Kidney tubule cell (primary cell): ENCODE results near the gene CHAMP1.
"Not testable (repeated sequence)": the region's sequence is repeated elsewhere in the genome, so short reads cannot be mapped to it uniquely, and the experiment has no call there.

Experiments
- DNase-seq: peaks from one replicate; pipeline ENCODE4 v3.0.0-alpha.2; 2018; ENCODE audit warnings: low spot score

Gene CHAMP1

GRCh38 chr13:114334305-114335053 is 20.2 kb downstream of the CHAMP1 start:
- DNase-seq, result no peak

- not testable (repeated sequence) for DNase-seq
These were observed 22.2 kb downstream of the CHAMP1 start for GRCh38 chr13:114336457-114336856.

GRCh38 chr13:114338959-114339358 is 24.7 kb downstream of the CHAMP1 start:
- DNase-seq, result no peak

GRCh38 chr13:114339857-114340534 is 25.7 kb downstream of the CHAMP1 start:
- DNase-seq, result peak; percentile 62

GRCh38 chr13:114341003-114341777 is 26.9 kb downstream of the CHAMP1 start:
- DNase-seq, result no peak

GRCh38 chr13:114347256-114347655 is 33.0 kb downstream of the CHAMP1 start:
- not testable (repeated sequence) for DNase-seq

GRCh38 chr13:114352763-114353162 is 38.5 kb downstream of the CHAMP1 start:
- DNase-seq, result peak; percentile 33

GRCh38 chr13:114353382-114353781 is 39.1 kb downstream of the CHAMP1 start:
- not testable (repeated sequence) for DNase-seq
